H9 (cell line): ENCODE data around the gene ZNF3. TPM values are rescaled to one million over a fixed set of nuclear protein-coding genes. Genes with fewer than 3 reads are reported as not detected.

Experiments used
- DNase-seq: peaks from one replicate; pipeline ENCODE4 v3.0.0-alpha.2; 2017
- H2AFZ ChIP-seq: one replicate; pipeline ENCODE4 v1.6.1; 2013; ENCODE audit warnings: mild to moderate bottlenecking, low read length, control low read depth, moderate library complexity
- H2AK5ac ChIP-seq: 2 replicates; pipeline ENCODE4 v1.6.1; 2013; ENCODE audit warnings: low read length, control low read depth, mixed read lengths; ENCODE audit not compliant: insufficient read length
- H2BK120ac ChIP-seq: one replicate; pipeline ENCODE4 v1.6.1; 2013; ENCODE audit warnings: low read depth, mild to moderate bottlenecking, low read length, control low read depth, inconsistent platforms; ENCODE audit not compliant: poor library complexity, severe bottlenecking
- H2BK12ac ChIP-seq: 2 replicates; pipeline ENCODE4 v1.6.1; 2013; ENCODE audit warnings: low read length, control low read depth, mixed read lengths, low read depth; ENCODE audit not compliant: insufficient read length
- H2BK15ac ChIP-seq: 2 replicates; pipeline ENCODE4 v1.6.1; 2013; ENCODE audit warnings: low read depth, low read length, control low read depth
- H2BK20ac ChIP-seq: one replicate; pipeline ENCODE4 v1.6.1; 2013; ENCODE audit warnings: low read depth, mild to moderate bottlenecking, low read length, control low read depth, inconsistent platforms; ENCODE audit not compliant: poor library complexity, severe bottlenecking
- H2BK5ac ChIP-seq: 2 replicates; pipeline ENCODE4 v1.6.1; 2013; ENCODE audit warnings: low read length, control low read depth, mixed read lengths; ENCODE audit not compliant: insufficient read length
- H3K14ac ChIP-seq: 2 replicates; pipeline ENCODE4 v1.6.1; 2013; ENCODE audit warnings: low read length, control low read depth; ENCODE audit not compliant: insufficient read depth
- H3K18ac ChIP-seq: 2 replicates; pipeline ENCODE4 v1.6.1; 2013; ENCODE audit warnings: low read depth, mild to moderate bottlenecking, mixed read lengths, low read length, control low read depth; ENCODE audit not compliant: insufficient read length
- H3K23ac ChIP-seq: 2 replicates; pipeline ENCODE4 v1.6.1; 2013; ENCODE audit warnings: low read length, control low read depth, mixed read lengths, low read depth; ENCODE audit not compliant: insufficient read length
- H3K23me2 ChIP-seq: 2 replicates; pipeline ENCODE4 v1.6.1; 2013; ENCODE audit warnings: low read depth, mild to moderate bottlenecking, mixed read lengths, low read length, control low read depth; ENCODE audit not compliant: insufficient read length, poor library complexity, severe bottlenecking
- H3K27ac ChIP-seq: 2 replicates; pipeline ENCODE4 v1.5.1; 2013; ENCODE audit warnings: low read length, control low read depth, mixed read lengths, low read depth; ENCODE audit not compliant: insufficient read length
- H3K27me3 ChIP-seq: 2 replicates; pipeline ENCODE4 v1.6.1; 2013; ENCODE audit warnings: low read length, control low read depth, inconsistent platforms; ENCODE audit not compliant: insufficient read depth
- H3K4ac ChIP-seq: 2 replicates; pipeline ENCODE4 v1.6.1; 2013; ENCODE audit warnings: low read depth, mild to moderate bottlenecking, control low read depth, inconsistent platforms, low read length, moderate library complexity
- H3K4me1 ChIP-seq: 2 replicates; pipeline ENCODE4 v1.6.1; 2013; ENCODE audit warnings: low read length, control low read depth, inconsistent platforms; ENCODE audit not compliant: insufficient read depth
- H3K4me2 ChIP-seq: 2 replicates; pipeline ENCODE4 v1.6.1; 2013; ENCODE audit warnings: low read length, control low read depth, mixed read lengths; ENCODE audit not compliant: insufficient read length, insufficient read depth
- H3K56ac ChIP-seq: 2 replicates; pipeline ENCODE4 v1.6.1; 2013; ENCODE audit warnings: low read depth, mild to moderate bottlenecking, mixed read lengths, low read length, control low read depth; ENCODE audit not compliant: insufficient read length
- H3K79me1 ChIP-seq: 2 replicates; pipeline ENCODE4 v1.6.1; 2013; ENCODE audit warnings: low read depth, mild to moderate bottlenecking, moderate library complexity, low read length, control low read depth, inconsistent platforms; ENCODE audit not compliant: insufficient read depth, poor library complexity, severe bottlenecking
- H3K79me2 ChIP-seq: 2 replicates; pipeline ENCODE4 v1.6.1; 2013; ENCODE audit warnings: low read length, control low read depth, inconsistent platforms; ENCODE audit not compliant: insufficient read depth
- H3K9ac ChIP-seq: 2 replicates; pipeline ENCODE4 v1.6.1; 2013; ENCODE audit warnings: low read length, control low read depth, mixed read lengths; ENCODE audit not compliant: insufficient read length; ENCODE audit errors: extremely low read depth
- H3K9me3 ChIP-seq: one replicate; pipeline ENCODE4 v1.6.1; 2013; ENCODE audit warnings: low read depth, low read length, inconsistent platforms; ENCODE audit not compliant: control insufficient read depth
- H3T11ph ChIP-seq: one replicate; pipeline ENCODE4 v1.6.1; 2013; ENCODE audit warnings: mild to moderate bottlenecking, low read length, control low read depth, inconsistent platforms
- H4K20me1 ChIP-seq: one replicate; pipeline ENCODE4 v1.6.1; 2013; ENCODE audit not compliant: control insufficient read depth, insufficient read length, insufficient read depth
- H4K5ac ChIP-seq: 2 replicates; pipeline ENCODE4 v1.6.1; 2013; ENCODE audit warnings: low read depth, mild to moderate bottlenecking, mixed read lengths, low read length, control low read depth; ENCODE audit not compliant: insufficient read length
- H4K8ac ChIP-seq: replicated peaks from 2 replicates; pipeline ENCODE4 v1.6.1; 2013; ENCODE audit warnings: low read length, control low read depth, mixed read lengths, low read depth; ENCODE audit not compliant: insufficient read length
- H4K91ac ChIP-seq: 2 replicates; pipeline ENCODE4 v1.6.1; 2013; ENCODE audit warnings: low read depth, mild to moderate bottlenecking, moderate library complexity, mixed read lengths, low read length, control low read depth; ENCODE audit not compliant: insufficient read length
- H3K27ac Mint-ChIP-seq, 3 experiments: 2 replicates in 2 of 3; 3 replicates in 1 of 3; pipeline ENCODE4 v1.8.0; 2020 to 2021; ENCODE audit warnings: mixed read lengths in 3 of 3, mild to moderate bottlenecking in 1 of 3, moderate library complexity in 1 of 3
- H3K27me3 Mint-ChIP-seq: 2 replicates; pipeline ENCODE4 v1.8.0; 2021; ENCODE audit warnings: low read depth, mild to moderate bottlenecking, moderate library complexity, mixed read lengths
- H3K36me3 Mint-ChIP-seq, 3 experiments: 2 replicates in 2 of 3; 3 replicates in 1 of 3; pipeline ENCODE4 v1.8.0; 2020 to 2021; ENCODE audit warnings: low read depth in 3 of 3, mixed read lengths in 3 of 3; ENCODE audit not compliant: insufficient read depth in 1 of 3
- H3K4me1 Mint-ChIP-seq, 2 experiments: 2 replicates each; pipeline ENCODE4 v1.8.0; 2020; ENCODE audit warnings: mixed read lengths in 2 of 2
- H3K4me3 Mint-ChIP-seq, 2 experiments: 2 replicates in 1 of 2; 3 replicates in 1 of 2; pipeline ENCODE4 v1.8.0; 2020 to 2021; ENCODE audit warnings: mild to moderate bottlenecking in 2 of 2, mixed read lengths in 2 of 2, moderate library complexity in 1 of 2
- H3K9me3 Mint-ChIP-seq, 2 experiments: 2 replicates in 1 of 2; 3 replicates in 1 of 2; pipeline ENCODE4 v1.8.0; 2020; ENCODE audit warnings: mild to moderate bottlenecking in 2 of 2, mixed read lengths in 2 of 2, moderate library complexity in 1 of 2
- CTCF ChIP-seq: fragments of 200-600 bp; sonication (generic); conservative IDR thresholded peaks from 3 replicates; pipeline ENCODE4 v1.8.0; 2021; ENCODE audit warnings: antibody characterized with exemption, mild to moderate bottlenecking
- WGBS: extraction: QIAGEN DNeasy Blood & Tissue Kit; methylation state at CpG from one replicate; pipeline ENCODE4 v1.1.7; 2013; ENCODE audit warnings: missing lambda C conversion rate, low lambda C conversion rate, mixed read lengths; ENCODE audit not compliant: insufficient read length; ENCODE audit errors: extremely low coverage; 5-methylcytosine and 5-hydroxymethylcytosine counted together
- total RNA-seq: library from RNA; stranded (reverse); gene quantifications from 2 replicates; pipeline ENCODE4 v1.2.1, GENCODE V29; 2021

ZNF3 gene
- total RNA-seq, 1 experiment from 2014 or later = 60.4 TPM

- TF ChIP-seq CTCF = no peak
- Histone ChIP-seq H3K27me3 (no peaks in the 10 kb centered on the region), H3K4ac (no peak overlapping the region), H3K9me3 (peaks cover 57% of the 10 kb centered on the region), H3K56ac (no peak overlapping the region), H2BK15ac (no peak overlapping the region), H3K79me1 (no peaks in the 10 kb centered on the region), H4K20me1 (no peaks in the 10 kb centered on the region), H4K8ac (no peak overlapping the region), H2BK5ac (no peak overlapping the region), H3K9ac (no peak overlapping the region), H2BK120ac (no peak overlapping the region), H4K91ac (no peak overlapping the region), H3K79me2 (peaks cover 17% of the 10 kb centered on the region), H3K4me2 (no peak overlapping the region), H3K4me1 (no peaks in the 10 kb centered on the region), H4K5ac (no peak overlapping the region), H3K18ac (no peak overlapping the region), H2AFZ (no peak overlapping the region), H2BK12ac (no peak overlapping the region), H2AK5ac (no peak overlapping the region), H3K27ac (no peak overlapping the region), H3K23me2 (no peaks in the 10 kb centered on the region), H3T11ph (no peak overlapping the region), H2BK20ac (no peak overlapping the region), H3K14ac (no peak overlapping the region), H3K23ac (no peak overlapping the region)
- no CpG with 5 or more reads among the region's 7 CpGs for WGBS
- peaks cover 97 to 99% (median 97%) of the 10 kb centered on the region in 3 experiments for H3K36me3 Mint-ChIP-seq
- H3K9me3 Mint-ChIP-seq = peaks cover 72 to 89% of the 10 kb centered on the region in 2 experiments
- no peak overlapping the region for H3K27ac Mint-ChIP-seq
- no peak overlapping the region for H3K4me3 Mint-ChIP-seq
- DNase-seq = no peak
- H3K4me1 Mint-ChIP-seq = peaks cover under 1 to 4% of the 10 kb centered on the region in 2 experiments; a peak in 1 of 4 replicates
- peaks cover 5% of the 10 kb centered on the region; the same call in 1 of the 2 replicates for H3K27me3 Mint-ChIP-seq
Measured at GRCh38 chr7:100074841-100075240, 6.7 kb downstream of the ZNF3 start.
